SU-DHL-6 (cell line): ENCODE measurements around the gene LPCAT2.

Experiments
- H2AFZ ChIP-seq: fragments of 200-600 bp; sonication (generic); 2 replicates; pipeline ENCODE4 v1.6.1; 2014; ENCODE audit warnings: low read depth, mild to moderate bottlenecking, moderate library complexity, mixed read lengths, antibody characterized with exemption, low read length; ENCODE audit not compliant: severe bottlenecking
- H3F3A ChIP-seq: fragments of 200-600 bp; shearing (Covaris generic); 2 replicates; pipeline ENCODE4 v1.6.0; 2016; ENCODE audit warnings: antibody characterized with exemption, mild to moderate bottlenecking; ENCODE audit not compliant: insufficient read depth
- H3K27ac ChIP-seq: fragments of 200-600 bp; sonication (generic); 2 replicates; pipeline ENCODE4 v1.5.1; 2016; ENCODE audit warnings: low read depth, mild to moderate bottlenecking, low read length, moderate library complexity, mixed read lengths
- H3K27me3 ChIP-seq: fragments of 200-600 bp; sonication (generic), shearing (Covaris generic); 2 replicates; pipeline ENCODE4 v1.6.0; 2014; ENCODE audit warnings: mild to moderate bottlenecking, low read length
- H3K36me3 ChIP-seq: fragments of 200-600 bp; sonication (generic); 2 replicates; pipeline ENCODE4 v1.6.1; 2014; ENCODE audit warnings: mild to moderate bottlenecking, low read length, mixed read lengths
- H3K4me2 ChIP-seq: fragments of 300-600, 200-600 bp; shearing (Covaris generic), sonication (generic); 2 replicates; pipeline ENCODE4 v1.6.0; 2014; ENCODE audit warnings: low read length, low read depth, mild to moderate bottlenecking; ENCODE audit not compliant: poor library complexity, severe bottlenecking
- H3K4me3 ChIP-seq: fragments of 200-600 bp; sonication (generic); 2 replicates; pipeline ENCODE4 v1.5.1; 2014; ENCODE audit warnings: antibody characterized with exemption, low read length, mild to moderate bottlenecking, mixed read lengths; ENCODE audit not compliant: insufficient read depth, poor library complexity, severe bottlenecking
- H3K79me2 ChIP-seq: fragments of 200-600 bp; sonication (generic); 2 replicates; pipeline ENCODE4 v1.6.1; 2014; ENCODE audit warnings: mild to moderate bottlenecking, low read length, moderate library complexity; ENCODE audit not compliant: insufficient read depth
- H3K9ac ChIP-seq: fragments of 200-600 bp; sonication (generic); 2 replicates; pipeline ENCODE4 v1.7.0; 2014; ENCODE audit warnings: mild to moderate bottlenecking, low read length
- H3K9me2 ChIP-seq: fragments of 200-600 bp; sonication (generic); replicated peaks from 2 replicates; pipeline ENCODE4 v1.6.1; 2014; ENCODE audit warnings: low read length; ENCODE audit not compliant: insufficient read depth
- H3K9me3 ChIP-seq: fragments of 200-600 bp; sonication (generic); 2 replicates; pipeline ENCODE4 v1.6.1; 2014; ENCODE audit warnings: low read length, mixed read lengths; ENCODE audit not compliant: insufficient read depth
- H4K20me1 ChIP-seq: fragments of 200-600 bp; sonication (generic); 2 replicates; pipeline ENCODE4 v1.6.1; 2014; ENCODE audit warnings: low read depth, mild to moderate bottlenecking, antibody characterized with exemption, low read length, moderate library complexity, mixed read lengths
- EZH2phosphoT487 ChIP-seq: fragments of 200-600 bp; sonication (generic), shearing (Covaris generic); conservative IDR thresholded peaks from 2 replicates; pipeline ENCODE4 v1.6.1; 2018; ENCODE audit warnings: mild to moderate bottlenecking, antibody characterized with exemption, low read length, moderate library complexity, mixed read lengths
- TF ChIP-seq, protein P1 (sequence below): fragments of 200-600 bp; sonication (generic); IDR thresholded peaks from one replicate; pipeline ENCODE4 v1.5.1; 2017; ENCODE audit warnings: antibody characterized with exemption, mild to moderate bottlenecking, low read length, moderate library complexity; ENCODE audit not compliant: insufficient read depth, poor library complexity, severe bottlenecking

LPCAT2 gene

GRCh38 chr16:55622272-55622671 is 113.4 kb downstream of the LPCAT2 start:
- Histone ChIP-seq H3K9me3 (no peaks in the 10 kb centered on the region), H3K4me3 (no peak overlapping the region), H3K36me3 (no peaks in the 10 kb centered on the region), H3K27ac (no peak overlapping the region), H3K4me2 (no peak overlapping the region), H3F3A (no peaks in the 10 kb centered on the region), H3K9me2 (no peaks in the 10 kb centered on the region), H3K27me3 (no peaks in the 10 kb centered on the region), H2AFZ (no peak overlapping the region), H3K9ac (no peak overlapping the region), H4K20me1 (no peaks in the 10 kb centered on the region), H3K79me2 (no peaks in the 10 kb centered on the region)
- TF ChIP-seq, protein P1, sequence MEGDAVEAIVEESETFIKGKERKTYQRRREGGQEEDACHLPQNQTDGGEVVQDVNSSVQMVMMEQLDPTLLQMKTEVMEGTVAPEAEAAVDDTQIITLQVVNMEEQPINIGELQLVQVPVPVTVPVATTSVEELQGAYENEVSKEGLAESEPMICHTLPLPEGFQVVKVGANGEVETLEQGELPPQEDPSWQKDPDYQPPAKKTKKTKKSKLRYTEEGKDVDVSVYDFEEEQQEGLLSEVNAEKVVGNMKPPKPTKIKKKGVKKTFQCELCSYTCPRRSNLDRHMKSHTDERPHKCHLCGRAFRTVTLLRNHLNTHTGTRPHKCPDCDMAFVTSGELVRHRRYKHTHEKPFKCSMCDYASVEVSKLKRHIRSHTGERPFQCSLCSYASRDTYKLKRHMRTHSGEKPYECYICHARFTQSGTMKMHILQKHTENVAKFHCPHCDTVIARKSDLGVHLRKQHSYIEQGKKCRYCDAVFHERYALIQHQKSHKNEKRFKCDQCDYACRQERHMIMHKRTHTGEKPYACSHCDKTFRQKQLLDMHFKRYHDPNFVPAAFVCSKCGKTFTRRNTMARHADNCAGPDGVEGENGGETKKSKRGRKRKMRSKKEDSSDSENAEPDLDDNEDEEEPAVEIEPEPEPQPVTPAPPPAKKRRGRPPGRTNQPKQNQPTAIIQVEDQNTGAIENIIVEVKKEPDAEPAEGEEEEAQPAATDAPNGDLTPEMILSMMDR, result no peak
- TF ChIP-seq EZH2phosphoT487, result no peak

DNA sequence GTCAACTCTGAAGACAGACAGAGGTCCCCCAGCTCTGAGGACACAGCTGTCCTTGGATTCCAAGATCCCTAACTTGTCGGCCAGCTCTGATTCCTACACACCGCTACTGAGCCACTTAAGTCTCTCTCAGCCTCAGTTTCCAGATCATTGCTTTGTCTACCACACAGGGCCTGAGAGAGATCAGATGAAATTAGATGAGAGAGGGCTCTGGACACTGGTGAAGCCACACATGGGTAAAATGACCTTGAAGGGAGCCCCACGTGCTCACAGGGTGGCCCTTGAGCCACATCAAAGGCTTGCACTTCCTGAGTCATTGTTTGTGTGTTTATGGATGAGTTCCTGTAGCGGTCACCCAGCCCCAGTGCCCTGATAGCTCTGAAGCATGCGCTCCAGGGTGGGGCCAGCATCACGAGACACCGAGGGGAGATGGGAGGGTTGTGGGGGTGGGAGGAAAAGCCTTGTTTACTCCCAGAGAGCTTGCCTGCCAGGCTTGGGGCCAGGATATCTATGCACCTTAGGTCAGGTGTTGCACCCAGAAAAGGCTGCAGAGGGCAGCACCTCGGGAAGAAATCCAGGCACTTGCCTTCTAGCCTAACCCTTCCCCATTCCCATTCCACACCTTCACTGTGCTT is 114.2 kb downstream of the LPCAT2 start:
- TF ChIP-seq, protein P1, result no peak
- no peak for TF ChIP-seq EZH2phosphoT487
- Histone ChIP-seq H3K4me3 (no peak overlapping the region), H3K4me2 (no peak overlapping the region), H3K9me2 (no peaks in the 10 kb centered on the region), H3K9me3 (no peaks in the 10 kb centered on the region), H3K36me3 (no peaks in the 10 kb centered on the region), H3K27ac (no peak overlapping the region), H3F3A (no peaks in the 10 kb centered on the region), H4K20me1 (no peaks in the 10 kb centered on the region), H3K79me2 (no peaks in the 10 kb centered on the region), H2AFZ (no peak overlapping the region), H3K9ac (no peak overlapping the region), H3K27me3 (no peaks in the 10 kb centered on the region)

DNA sequence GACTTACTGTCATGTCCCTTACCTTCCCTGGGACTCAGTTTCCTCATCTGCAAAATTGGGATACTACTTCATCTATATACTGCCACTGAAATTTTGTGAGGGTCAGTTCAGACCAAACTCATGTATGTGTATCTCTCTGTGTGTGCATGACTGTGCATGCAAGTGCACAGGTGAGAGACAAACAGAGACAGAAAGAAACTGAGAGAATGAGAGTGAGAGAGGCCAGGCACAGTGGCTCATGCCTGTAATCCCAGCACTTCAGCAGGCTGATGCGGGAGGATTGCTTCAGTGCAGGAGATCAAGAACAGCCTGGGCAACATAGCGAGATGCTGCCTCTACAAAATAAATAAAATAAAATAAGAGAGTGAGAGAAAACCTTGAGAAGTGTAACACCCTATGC is 114.8 kb downstream of the LPCAT2 start:
- Histone ChIP-seq H2AFZ (no peak overlapping the region), H3K9me3 (no peaks in the 10 kb centered on the region), H3K9ac (no peak overlapping the region), H4K20me1 (no peaks in the 10 kb centered on the region), H3K4me2 (no peak overlapping the region), H3K4me3 (no peak overlapping the region), H3K36me3 (no peaks in the 10 kb centered on the region), H3K27ac (no peak overlapping the region), H3K79me2 (no peaks in the 10 kb centered on the region), H3K27me3 (no peaks in the 10 kb centered on the region), H3K9me2 (no peaks in the 10 kb centered on the region), H3F3A (no peaks in the 10 kb centered on the region)
- TF ChIP-seq EZH2phosphoT487, result no peak
- TF ChIP-seq, protein P1, result no peak
